GM19324 (cell line): ENCODE measurements around the gene RFNG.

Experiments
- ATAC-seq: cut with Tn5 transposase; IDR thresholded peaks from one replicate; pipeline ENCODE4 v1.9.1; 2021; ENCODE audit warnings: mild to moderate bottlenecking, moderate library complexity; ENCODE audit not compliant: unreplicated experiment, low FRiP score

RFNG gene

GRCh38 chr17:82004517-82005455, 46.8 kb downstream of the RFNG start:
- ATAC-seq = no peak

GRCh38 chr17:82003411-82004381, 47.9 kb downstream of the RFNG start:
- ATAC-seq = no peak

DNA sequence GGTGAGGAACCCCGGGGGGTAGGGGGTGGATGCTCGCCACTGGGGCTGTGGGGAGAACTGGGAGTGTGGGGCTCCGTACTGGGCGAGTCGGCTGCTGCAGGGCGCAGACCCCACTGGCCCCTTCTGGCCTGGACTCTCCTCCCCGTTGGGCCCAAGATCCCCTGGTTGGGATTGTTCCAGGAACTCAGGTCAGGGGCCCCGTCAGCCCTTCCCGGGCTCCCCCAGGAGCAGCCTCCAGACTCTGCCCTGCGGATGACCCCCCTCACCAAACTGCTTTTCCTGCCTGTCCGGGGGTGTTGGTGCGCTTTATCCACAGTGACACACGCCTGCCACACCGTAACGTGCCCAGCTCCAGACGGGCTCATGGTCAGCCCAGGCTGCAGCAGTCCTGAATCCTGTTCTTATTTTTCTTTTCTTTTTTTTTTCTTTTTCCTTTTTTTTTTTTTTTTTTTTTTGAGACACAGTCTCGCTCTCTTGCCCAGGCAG, 50.0 kb downstream of the RFNG start:
- no peak for ATAC-seq

DNA sequence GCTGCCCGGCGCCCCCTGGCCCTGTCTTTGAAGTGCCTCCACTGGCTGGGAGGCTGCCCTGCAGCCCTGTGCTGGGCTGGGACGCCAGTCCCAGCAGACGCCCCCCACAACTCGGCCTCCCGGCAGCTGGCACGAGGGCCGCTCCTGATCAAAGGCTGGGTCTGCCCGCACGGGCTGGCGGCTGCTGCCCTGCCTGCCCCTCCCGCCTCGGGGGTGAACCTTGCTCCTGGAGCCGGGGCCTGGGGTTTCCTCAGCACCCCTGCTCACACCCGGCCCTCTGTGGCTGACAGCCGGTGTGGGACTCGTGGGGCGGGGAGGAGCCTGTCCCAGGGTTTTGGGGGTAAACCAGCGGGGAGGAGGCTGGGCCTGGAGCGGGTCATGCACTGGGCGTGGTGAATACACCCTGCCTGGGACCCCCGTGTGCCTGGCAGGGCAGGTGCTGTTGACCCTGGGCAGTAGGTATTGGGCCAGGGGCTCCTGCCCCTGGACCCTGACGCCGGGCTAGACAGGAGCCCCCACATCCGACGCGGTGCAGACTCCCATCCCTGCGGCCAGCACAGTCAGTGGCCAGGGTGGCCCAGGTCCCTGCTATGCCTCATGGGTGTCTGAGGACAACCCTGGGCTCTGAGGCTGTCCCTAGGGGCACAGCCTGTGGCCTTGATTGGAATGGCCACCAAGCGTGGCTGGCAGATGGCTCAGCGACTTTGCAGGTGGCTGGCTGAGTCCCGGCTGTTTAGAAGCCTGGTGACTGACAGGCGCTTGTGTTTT, 50.6 kb downstream of the RFNG start:
- no peak for ATAC-seq

GRCh38 chr17:81999976-82000802, 51.4 kb downstream of the RFNG start:
- no peak for ATAC-seq

GRCh38 chr17:81999587-81999975, 52.0 kb downstream of the RFNG start:
- no peak for ATAC-seq

DNA sequence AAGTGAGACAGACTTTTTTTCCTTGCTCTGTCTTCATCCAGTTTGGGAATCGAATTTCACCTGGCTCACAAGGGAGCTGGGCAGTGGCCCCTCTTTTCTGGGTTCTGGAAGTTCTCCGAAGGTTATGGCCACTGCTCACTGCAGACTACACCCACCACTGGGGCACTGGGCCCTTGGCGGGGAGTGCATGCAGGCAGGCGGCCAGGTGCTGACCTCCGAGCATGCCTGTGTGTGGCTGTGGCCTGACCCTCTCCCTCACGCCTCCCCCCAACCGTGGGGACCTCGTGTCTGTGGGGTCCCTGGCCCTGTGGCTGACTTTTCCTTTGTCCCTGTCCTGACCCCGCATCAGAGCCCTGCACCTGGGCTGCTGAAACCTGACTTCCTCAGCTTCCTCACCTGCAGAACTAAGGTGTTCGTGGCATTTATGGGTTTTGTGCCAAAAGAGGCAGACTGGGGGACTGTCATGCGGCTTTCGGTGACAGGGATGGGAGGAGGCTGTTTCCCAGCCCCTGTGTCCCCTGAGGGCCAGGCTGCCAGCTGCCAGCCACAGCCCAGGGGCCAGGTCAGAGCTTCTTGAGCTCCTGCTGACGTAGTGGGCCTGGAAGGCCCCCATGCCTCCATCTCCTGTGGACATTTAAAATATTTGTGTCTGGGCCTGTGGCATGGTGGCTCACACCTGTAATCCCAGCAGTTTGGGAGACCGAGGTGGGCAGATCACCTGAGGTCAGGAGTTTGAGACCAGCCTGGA, 52.7 kb downstream of the RFNG start:
- ATAC-seq = no peak

DNA sequence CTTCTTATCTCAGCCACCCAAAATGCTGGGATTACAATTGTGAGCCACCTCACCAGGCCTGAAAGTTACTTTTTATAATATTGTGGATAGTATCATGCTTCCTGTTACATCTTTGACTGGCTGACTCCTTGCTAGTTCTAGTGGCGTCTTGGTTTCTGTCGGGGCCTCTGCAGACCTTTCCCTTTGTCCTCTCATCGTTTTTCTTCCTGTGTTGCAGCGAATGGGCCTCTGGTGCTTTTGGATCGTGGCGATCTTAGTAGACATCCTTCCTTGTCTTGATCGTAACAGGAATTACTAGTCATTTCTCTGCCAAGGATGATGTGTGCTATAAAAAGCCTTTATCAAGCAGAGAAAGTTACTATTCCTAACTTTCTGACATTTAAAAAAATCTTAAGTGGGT, 53.4 kb downstream of the RFNG start:
- ATAC-seq = no peak
